Measurements from ENCODE around the gene SLC6A4.

GRCh38 chr17:30151471-30151870 lies 84.0 kb downstream of the SLC6A4 start:
- TF ChIP-seq CTCF (IDR thresholded peaks at IDR 0.05) (no peak), POLR2A (IDR thresholded peaks at IDR 0.05) (no peak), POLR2AphosphoS5 (IDR thresholded peaks at IDR 0.05) (no peak)
